A549 (cell line): Measurements from ENCODE around the gene NAV3.

Source experiments
- BCL3 ChIP-seq: fragments of >200 bp; sonication (Bioruptor Twin); formaldehyde crosslinking; IDR thresholded peaks from 3 replicates; pipeline ENCODE4 v1.6.1; 2016
- CTCF ChIP-seq: fragments of >200 bp; sonication (Bioruptor Twin); formaldehyde crosslinking; IDR thresholded peaks from 3 replicates; pipeline ENCODE4 v1.5.1; 2016
- EP300 ChIP-seq, 2 experiments: fragments of >200 bp; sonication (Bioruptor Twin); formaldehyde crosslinking; IDR thresholded peaks; 2 replicates in 1 of 2; 3 replicates in 1 of 2; pipeline ENCODE4 v1.6.1; 2016 to 2017
- ESRRA ChIP-seq: fragments of 150-350 bp; IDR thresholded peaks from 2 replicates; pipeline ENCODE4 v1.6.1; 2014; ENCODE audit warnings: mild to moderate bottlenecking, low read length, borderline replicate concordance
- HMGXB4 ChIP-seq: fragments of 250-450 bp; sonication (Bioruptor Pico); IDR thresholded peaks from 2 replicates; pipeline ENCODE4 v1.5.0; 2021; ENCODE audit warnings: mild to moderate bottlenecking, moderate library complexity, borderline replicate concordance
- HOXB13 ChIP-seq: fragments of 250-450 bp; sonication (Bioruptor Pico); IDR thresholded peaks from 2 replicates; pipeline ENCODE4 v1.5.0; 2020; ENCODE audit warnings: low read depth, mild to moderate bottlenecking, moderate library complexity
- MAX ChIP-seq: IDR thresholded peaks from 2 replicates; pipeline ENCODE4 v1.6.1; 2012
- POLR2A ChIP-seq: IDR thresholded peaks from 2 replicates; pipeline ENCODE4 v1.6.1; 2012; ENCODE audit warnings: mild to moderate bottlenecking, low read length
- TP53 ChIP-seq: fragments of 250-450 bp; sonication (Bioruptor Pico); IDR thresholded peaks from 2 replicates; pipeline ENCODE4 v1.5.0; 2021; ENCODE audit warnings: mild to moderate bottlenecking, moderate library complexity
- USF2 ChIP-seq: fragments of 450-650 bp; IDR thresholded peaks from 2 replicates; pipeline ENCODE4 v1.6.1; 2014; ENCODE audit warnings: antibody characterized with exemption
- ZSCAN20 ChIP-seq: fragments of 250-450 bp; sonication (Bioruptor Pico); IDR thresholded peaks from 2 replicates; pipeline ENCODE4 v1.8.0; 2022; ENCODE audit warnings: mild to moderate bottlenecking, moderate library complexity

GRCh38 chr12:78101113-78101876 lies 270.6 kb downstream of the NAV3 start:
- TF ChIP-seq POLR2A: no peak
- TF ChIP-seq USF2: no peak
- no peak for TF ChIP-seq CTCF
- TF ChIP-seq ESRRA: no peak
- no peak for TF ChIP-seq TP53
- no peak for TF ChIP-seq EP300 (IDR thresholded peaks at IDR 0.05)
- TF ChIP-seq HMGXB4 (CRISPR knock-in tag): no peak
- no peak for TF ChIP-seq ZSCAN20
- no peak for TF ChIP-seq MAX
- no peak for TF ChIP-seq BCL3
- no peak for TF ChIP-seq HOXB13 (CRISPR knock-in tag)
